HEK293T (cell line): ENCODE data around the gene CHMP1A.

Source experiments
- BHLHE40 ChIP-seq: fragments of 450-650 bp; IDR thresholded peaks from 2 replicates; pipeline ENCODE4 v1.6.1; 2016; ENCODE audit warnings: mild to moderate bottlenecking, moderate library complexity, borderline replicate concordance
- FOXA1 ChIP-seq: fragments of 450-650 bp; IDR thresholded peaks from 2 replicates; pipeline ENCODE4 v1.6.1; 2016; ENCODE audit warnings: mild to moderate bottlenecking
- FOXK2 ChIP-seq: fragments of 450-650 bp; IDR thresholded peaks from 2 replicates; pipeline ENCODE4 v1.6.1; 2016; ENCODE audit warnings: mild to moderate bottlenecking
- FOXM1 ChIP-seq: fragments of 450-650 bp; IDR thresholded peaks from 2 replicates; pipeline ENCODE4 v1.6.1; 2017; ENCODE audit warnings: mild to moderate bottlenecking, borderline replicate concordance
- L3MBTL2 ChIP-seq: fragments of 450-650 bp; conservative IDR thresholded peaks from 2 replicates; pipeline ENCODE4 v1.6.1; 2016; ENCODE audit warnings: mild to moderate bottlenecking
- LEF1 ChIP-seq: fragments of 450-650 bp; IDR thresholded peaks from 2 replicates; pipeline ENCODE4 v1.6.1; 2017; ENCODE audit warnings: mild to moderate bottlenecking, borderline replicate concordance
- TARDBP ChIP-seq: fragments of 450-650 bp; IDR thresholded peaks from 2 replicates; pipeline ENCODE4 v1.6.1; 2016

- TF ChIP-seq BHLHE40 (no peak), TARDBP (no peak), FOXM1 (no peak), FOXA1 (no peak), FOXK2 (no peak), LEF1 (no peak), L3MBTL2 (no peak)
Measured at GRCh38 chr16:89643769-89644300, 13.7 kb downstream of the CHMP1A start.
